Measurements from ENCODE around the gene ANKRD37. TPM values are rescaled to one million over a fixed set of nuclear protein-coding genes. Genes with fewer than 3 reads are reported as not detected.
A peak's percentile ranks its signal among the peaks of the same experiment; 100 is the strongest.

Gene ANKRD37
- polyA plus RNA-seq, 1 experiment = 13.2 TPM

DNA sequence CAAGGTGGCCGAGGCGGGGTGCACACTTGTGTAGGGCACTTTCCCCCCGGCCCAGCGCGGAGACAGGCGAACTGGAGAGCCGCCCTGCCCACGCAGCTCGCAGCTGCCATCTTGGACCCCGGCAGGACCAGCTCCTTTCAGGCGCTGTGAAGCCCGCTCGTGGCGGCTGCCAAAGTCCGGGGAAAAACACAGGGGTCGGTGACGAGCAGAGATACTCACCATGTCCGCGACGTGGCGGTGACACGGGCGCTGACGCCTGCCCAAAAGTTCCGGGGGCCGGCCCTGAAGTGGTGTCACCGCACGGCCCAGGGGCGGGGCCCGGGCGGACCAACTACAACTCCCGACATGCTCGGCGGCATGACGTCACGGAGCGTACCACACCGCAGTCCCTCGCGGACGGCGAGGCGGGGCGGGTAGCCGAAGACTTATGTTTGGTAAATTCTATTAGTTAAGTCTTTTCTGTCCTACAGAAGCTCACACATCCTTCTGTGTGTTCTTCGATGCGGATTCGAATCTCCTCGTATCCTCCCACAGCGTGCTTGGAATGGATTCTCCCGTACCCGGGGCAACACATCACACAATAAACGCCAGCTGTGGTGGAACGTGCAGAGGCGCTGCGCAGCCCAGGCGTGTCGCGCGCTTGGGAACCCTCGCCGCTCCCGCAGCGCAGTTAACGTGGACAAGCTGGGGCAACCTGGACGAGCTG lies 29.2 kb downstream of the ANKRD37 start, which contains the start of gene UFSP2:
UFSP2 (minus strand) TSS at position 318 of the 706 bp plus-strand sequence; CDS start at position 222, 96 bp downstream.
- Histone ChIP-seq H3K36me3 (ENCODE audit: control insufficient read depth, insufficient read depth, low read length) (no peaks in the 10 kb centered on the region), H3K4me3 (ENCODE audit: low read depth, low read length) (peak within 1 kb of the TSS; percentile 93), H3K27me3 (ENCODE audit: control insufficient read depth, insufficient read depth, low read length) (no peaks in the 10 kb centered on the region)
- no peak for TF ChIP-seq CTCF (IDR thresholded peaks at IDR 0.05; ENCODE audit: insufficient read depth, low read depth, low read length)
- DNase-seq (ENCODE audit: low read depth) = peak; percentile 37
- POLR2A ChIA-PET = interaction anchor here (0.5 kb wide), 1 partner anchor 701 kb away, joined by 4 read pairs; no protein-coding TSS in a partner anchor
- CTCF ChIA-PET = interaction anchor here (0.6 to 2.0 kb wide), 6 partner anchors 13 to 612 kb away, joined by 3 to 8 read pairs (median 4); partner anchors contain the start of gene ANKRD37

DNA sequence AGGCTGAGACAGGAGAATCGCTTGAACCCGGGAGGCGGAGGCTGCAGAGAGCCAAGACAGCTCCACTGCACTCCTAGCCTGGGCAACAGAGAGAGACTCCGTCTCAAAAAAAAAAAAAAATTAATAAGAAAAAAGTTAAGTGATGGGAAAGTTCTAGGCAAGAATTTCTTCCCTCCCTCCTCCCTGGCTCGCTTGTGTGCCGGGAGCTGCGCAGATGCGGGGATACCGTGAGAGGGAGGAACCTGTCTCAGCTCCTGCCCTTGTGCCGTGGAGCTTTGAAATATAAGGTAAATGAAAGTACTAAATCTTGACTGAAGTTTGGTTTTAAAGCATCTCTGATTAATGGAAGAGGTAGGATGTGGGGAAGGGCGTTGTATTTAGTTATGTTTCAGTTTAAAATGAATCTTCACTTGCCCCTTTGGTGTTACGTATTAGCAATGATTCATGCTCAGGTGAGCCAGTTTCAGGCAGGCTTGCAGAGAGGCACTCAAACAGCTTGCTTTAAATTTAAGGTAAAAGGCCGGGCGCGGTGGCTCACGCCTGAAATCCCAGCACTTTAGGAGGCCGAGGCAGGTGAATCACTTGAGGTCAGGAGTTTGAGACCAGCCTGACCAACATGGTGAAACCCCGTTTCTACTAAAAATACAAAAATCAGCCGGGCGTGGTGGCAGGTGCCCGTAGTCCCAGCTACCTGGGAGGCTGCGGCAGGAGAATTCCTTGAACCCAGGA lies 30.5 kb downstream of the ANKRD37 start:
- no peak overlapping the region for H3K4me3 ChIP-seq (ENCODE audit: low read depth, low read length)
- DNase-seq (ENCODE audit: low read depth) = no peak
- H3K36me3 ChIP-seq (ENCODE audit: control insufficient read depth, insufficient read depth, low read length) = no peaks in the 10 kb centered on the region
- H3K27me3 ChIP-seq (ENCODE audit: control insufficient read depth, insufficient read depth, low read length) = no peaks in the 10 kb centered on the region
- TF ChIP-seq CTCF (IDR thresholded peaks at IDR 0.05; ENCODE audit: insufficient read depth, low read depth, low read length) = no peak
- ChIA-PET POLR2A (no interaction called here), CTCF (interaction anchor here (1.1 to 2.0 kb wide), 4 partner anchors 10 to 612 kb away, joined by 3 to 4 read pairs (median 3); partner anchors contain the start of gene ANKRD37)

DNA sequence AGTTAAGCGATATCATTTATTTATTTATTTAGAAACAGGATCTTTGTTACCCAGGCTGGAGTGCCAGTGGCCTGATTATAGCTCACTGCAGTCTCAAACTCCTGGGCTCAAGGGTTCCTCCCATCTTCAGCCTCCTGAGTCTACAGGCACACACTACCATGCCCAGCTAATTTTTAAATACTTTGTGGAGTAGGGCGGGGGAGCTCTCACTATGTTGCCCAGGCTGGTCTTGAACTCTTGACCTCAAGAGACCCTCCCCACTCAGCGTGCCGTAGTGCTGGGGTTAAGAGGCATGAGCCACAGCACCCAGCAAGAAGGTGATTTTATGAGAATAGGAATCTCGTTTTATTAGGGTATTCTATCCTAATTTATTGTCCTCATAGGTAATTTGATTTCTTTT lies 33.0 kb downstream of the ANKRD37 start:
- TF ChIP-seq CTCF (IDR thresholded peaks at IDR 0.05; ENCODE audit: insufficient read depth, low read depth, low read length) = no peak
- Histone ChIP-seq H3K27me3 (ENCODE audit: control insufficient read depth, insufficient read depth, low read length) (no peaks in the 10 kb centered on the region), H3K4me3 (ENCODE audit: low read depth, low read length) (no peak overlapping the region), H3K36me3 (ENCODE audit: control insufficient read depth, insufficient read depth, low read length) (no peaks in the 10 kb centered on the region)
- ChIA-PET POLR2A (no interaction called here), CTCF (no interaction called here)
- DNase-seq (ENCODE audit: low read depth) = no peak

- no peak for TF ChIP-seq CTCF (IDR thresholded peaks at IDR 0.05; ENCODE audit: insufficient read depth, low read depth, low read length)
- Histone ChIP-seq H3K27me3 (ENCODE audit: control insufficient read depth, insufficient read depth, low read length) (no peaks in the 10 kb centered on the region), H3K36me3 (ENCODE audit: control insufficient read depth, insufficient read depth, low read length) (no peaks in the 10 kb centered on the region), H3K4me3 (ENCODE audit: low read depth, low read length) (no peak overlapping the region)
- CTCF ChIA-PET = no interaction called here
- DNase-seq (ENCODE audit: low read depth) = no peak
- POLR2A ChIA-PET = no interaction called here
Observed at GRCh38 chr4:185435466-185435865, 38.8 kb downstream of the ANKRD37 start.

DNA sequence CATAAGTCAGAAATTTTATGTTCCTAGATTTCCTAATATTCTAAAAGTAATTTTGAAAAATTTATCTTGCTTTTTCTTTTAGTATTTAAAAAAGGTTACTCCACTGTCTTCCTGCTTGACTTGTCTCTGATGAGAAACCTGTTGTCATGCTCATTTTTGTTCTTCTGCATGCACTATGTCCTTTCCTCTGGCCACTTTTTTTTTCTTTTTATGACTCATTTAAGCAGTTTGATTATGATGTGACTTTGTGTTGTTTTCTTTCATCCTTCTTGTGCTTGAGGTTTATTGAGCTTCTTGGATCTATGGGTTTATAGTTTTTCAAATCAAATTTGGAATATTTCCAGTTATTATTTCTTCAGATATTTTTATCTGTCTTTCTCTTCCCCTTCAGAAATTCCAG lies 41.2 kb downstream of the ANKRD37 start:
- Histone ChIP-seq H3K27me3 (ENCODE audit: control insufficient read depth, insufficient read depth, low read length) (no peaks in the 10 kb centered on the region), H3K36me3 (ENCODE audit: control insufficient read depth, insufficient read depth, low read length) (no peaks in the 10 kb centered on the region), H3K4me3 (ENCODE audit: low read depth, low read length) (no peak overlapping the region)
- no peak for TF ChIP-seq CTCF (IDR thresholded peaks at IDR 0.05; ENCODE audit: insufficient read depth, low read depth, low read length)
- no peak for DNase-seq (ENCODE audit: low read depth)
- ChIA-PET CTCF (interaction anchor here (0.6 to 1.4 kb wide), 2 partner anchors 11 to 38 kb away, joined by 3 read pairs; no protein-coding TSS in a partner anchor), POLR2A (no interaction called here)
